HPDE6-E6E7 (cell line): ENCODE measurements around the gene ST6GALNAC5.
A peak's percentile ranks its signal among the peaks of the same experiment; 100 is the strongest.

Experiments used
- DNase-seq: peaks from one replicate; pipeline ENCODE4 v3.0.0; 2011; ENCODE audit warnings: missing footprints; ENCODE audit errors: extremely low spot score

ST6GALNAC5 gene

GRCh38 chr1:77047978-77048614 lies 180.8 kb downstream of the ST6GALNAC5 start:
- DNase-seq, result no peak

DNA sequence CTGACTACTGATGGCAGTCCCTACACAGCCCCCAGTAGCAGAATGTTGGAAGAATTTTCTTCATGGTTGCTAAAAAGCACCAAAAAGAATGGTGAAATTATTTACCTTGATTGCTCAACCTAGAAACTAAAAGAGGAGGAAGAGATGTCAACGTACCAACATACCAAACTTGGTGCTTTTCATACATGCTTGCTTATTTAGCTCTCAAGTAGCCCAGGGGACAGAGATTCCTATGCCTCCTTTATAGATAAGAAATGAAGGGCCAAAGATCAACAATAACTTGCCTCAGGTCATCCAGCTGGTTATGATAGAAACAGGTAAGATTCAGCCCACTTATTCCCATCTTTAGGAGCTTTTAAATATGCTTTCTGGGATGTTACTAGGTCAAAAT lies 181.3 kb downstream of the ST6GALNAC5 start:
- no peak for DNase-seq

- DNase-seq, result no peak
These were observed 184.1 kb downstream of the ST6GALNAC5 start for GRCh38 chr1:77051425-77051824.

GRCh38 chr1:77056525-77056924 lies 189.2 kb downstream of the ST6GALNAC5 start:
- no peak for DNase-seq

DNA sequence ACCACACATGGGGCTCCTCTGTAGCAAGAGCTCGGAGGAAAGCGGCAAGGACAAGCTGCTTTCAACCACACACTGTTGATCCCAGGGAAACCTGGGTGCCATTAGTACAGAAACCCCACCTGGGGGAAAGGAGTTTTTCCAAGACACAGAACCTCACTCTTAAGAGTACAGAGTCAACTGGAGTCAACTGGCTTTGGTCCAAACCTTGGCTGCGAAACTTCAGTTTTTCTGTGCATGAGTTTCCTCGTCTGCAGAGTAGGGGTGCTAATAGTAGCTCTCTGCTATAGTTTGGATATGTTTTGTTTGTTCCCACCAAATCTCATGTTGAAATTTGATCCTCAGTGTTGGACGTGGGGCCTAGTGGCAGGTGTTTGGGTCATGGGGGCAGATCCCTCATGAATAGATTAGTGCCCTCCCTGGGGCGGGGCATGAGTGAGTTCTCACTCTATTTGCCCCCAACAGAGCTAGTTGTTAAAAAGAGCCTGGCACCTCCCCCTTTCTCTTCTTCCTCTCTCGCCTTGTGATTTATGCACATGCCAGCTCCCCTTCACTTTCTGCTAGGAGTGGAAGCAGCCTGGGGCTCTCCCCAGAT lies 190.8 kb downstream of the ST6GALNAC5 start:
- no peak for DNase-seq

- no peak for DNase-seq
These were observed 192.7 kb downstream of the ST6GALNAC5 start for GRCh38 chr1:77060000-77060399.

DNA sequence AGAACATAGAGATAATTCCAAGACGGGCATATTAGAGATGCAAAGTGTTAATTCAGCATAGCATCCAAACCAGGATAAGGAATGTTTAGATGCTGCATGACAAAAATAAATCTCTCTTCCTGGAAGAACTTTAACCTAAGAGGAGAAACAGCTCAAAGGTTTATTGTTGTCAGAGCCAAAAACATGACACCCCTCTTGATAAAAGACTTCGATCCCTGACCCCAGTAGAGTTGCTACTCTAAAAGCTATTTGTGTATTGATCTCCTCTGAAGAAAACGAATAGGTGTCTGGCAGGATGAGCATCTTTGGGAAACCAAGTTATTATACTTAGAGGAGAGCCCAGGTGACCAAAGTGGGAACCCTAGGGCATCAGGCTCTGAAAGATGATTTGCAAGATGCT lies 193.9 kb downstream of the ST6GALNAC5 start:
- DNase-seq, result no peak

GRCh38 chr1:77063118-77063517 lies 195.8 kb downstream of the ST6GALNAC5 start:
- no peak for DNase-seq

- no peak for DNase-seq
These were observed 197.0 kb downstream of the ST6GALNAC5 start for GRCh38 chr1:77064246-77064645.

- DNase-seq, result no peak
These were observed 198.5 kb downstream of the ST6GALNAC5 start for GRCh38 chr1:77065693-77066342.

- peak; percentile 82 for DNase-seq
These were observed 200.7 kb downstream of the ST6GALNAC5 start for GRCh38 chr1:77068013-77068412.

- no peak for DNase-seq
These were observed 209.5 kb downstream of the ST6GALNAC5 start for GRCh38 chr1:77076759-77077158.

DNA sequence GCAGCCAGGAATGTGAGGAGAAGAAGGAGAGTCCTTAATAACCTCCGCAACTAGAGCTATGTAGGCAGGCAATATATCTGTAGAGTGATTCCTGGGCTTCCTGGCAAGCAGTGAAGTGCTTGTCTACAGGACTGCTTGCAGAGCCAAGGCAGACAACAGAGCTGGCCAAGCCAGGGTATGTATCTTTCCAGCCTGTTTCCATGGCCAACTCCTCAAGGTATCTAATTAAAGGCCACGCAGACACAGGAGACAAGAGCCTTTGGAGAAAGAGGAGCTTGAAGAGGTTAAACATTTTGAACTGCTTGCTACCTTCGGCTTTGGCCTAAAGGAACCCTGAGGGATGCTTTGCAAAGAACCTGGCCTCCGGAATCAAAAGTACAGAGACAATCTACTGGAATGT lies 214.6 kb downstream of the ST6GALNAC5 start:
- no peak for DNase-seq

GRCh38 chr1:77084457-77084856 lies 217.2 kb downstream of the ST6GALNAC5 start:
- no peak for DNase-seq

DNA sequence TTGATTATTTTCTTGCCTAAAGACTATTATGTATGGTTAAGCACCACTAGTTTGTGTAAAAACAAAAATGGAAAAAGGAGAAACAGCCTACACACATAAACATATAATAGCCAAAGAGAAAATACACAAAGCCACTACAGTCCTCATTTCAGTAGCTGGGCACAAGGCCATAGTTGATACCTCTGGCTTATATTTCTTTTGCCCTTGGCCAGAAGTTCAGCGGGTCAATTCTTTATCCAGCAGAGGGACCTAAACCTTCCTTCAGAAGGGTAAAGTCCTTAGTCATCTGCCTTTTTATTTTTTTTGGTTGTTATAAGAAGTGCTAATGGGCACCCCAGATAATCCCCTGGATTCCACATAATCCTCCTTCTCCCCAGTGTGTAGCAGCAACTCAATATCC lies 217.8 kb downstream of the ST6GALNAC5 start:
- no peak for DNase-seq

DNA sequence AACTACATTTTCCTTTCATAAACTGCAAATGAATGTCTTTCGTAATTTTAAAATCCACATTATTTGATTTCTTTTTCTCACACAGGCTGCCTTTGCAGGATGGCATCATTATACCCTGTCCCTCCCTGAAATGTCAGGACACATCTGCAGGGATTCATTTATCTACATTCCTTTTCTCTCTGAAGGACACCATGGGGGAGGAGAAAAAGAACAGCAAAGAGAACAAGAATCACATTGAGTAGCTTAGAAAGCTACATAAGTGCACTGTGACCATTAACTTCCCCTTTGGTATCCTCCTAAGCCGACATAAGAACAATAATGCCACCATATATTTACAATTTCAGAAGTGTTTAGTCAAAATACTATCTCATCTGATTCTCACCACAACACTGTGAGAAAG lies 222.5 kb downstream of the ST6GALNAC5 start:
- no peak for DNase-seq

DNA sequence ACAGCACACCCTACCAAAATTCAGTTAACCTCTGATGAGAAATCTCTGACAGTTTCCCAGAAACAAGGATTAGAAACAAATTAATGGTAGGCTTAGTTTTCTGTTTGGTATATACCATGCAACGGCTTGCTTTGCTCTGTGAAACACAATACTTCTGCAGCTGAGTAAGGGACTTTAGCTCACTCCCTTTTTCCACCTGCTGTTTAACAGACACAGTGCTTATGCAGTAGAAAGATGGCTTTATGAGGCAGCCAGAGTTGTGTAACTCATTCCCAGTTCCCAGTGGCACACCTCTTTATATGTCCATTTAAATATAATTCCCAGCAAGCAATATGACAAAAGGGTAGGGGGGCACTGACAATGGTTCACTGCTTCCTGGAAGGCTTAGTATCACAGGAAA lies 228.0 kb downstream of the ST6GALNAC5 start:
- DNase-seq, result no peak

GRCh38 chr1:77096496-77097255 lies 229.4 kb downstream of the ST6GALNAC5 start:
- DNase-seq, result no peak

DNA sequence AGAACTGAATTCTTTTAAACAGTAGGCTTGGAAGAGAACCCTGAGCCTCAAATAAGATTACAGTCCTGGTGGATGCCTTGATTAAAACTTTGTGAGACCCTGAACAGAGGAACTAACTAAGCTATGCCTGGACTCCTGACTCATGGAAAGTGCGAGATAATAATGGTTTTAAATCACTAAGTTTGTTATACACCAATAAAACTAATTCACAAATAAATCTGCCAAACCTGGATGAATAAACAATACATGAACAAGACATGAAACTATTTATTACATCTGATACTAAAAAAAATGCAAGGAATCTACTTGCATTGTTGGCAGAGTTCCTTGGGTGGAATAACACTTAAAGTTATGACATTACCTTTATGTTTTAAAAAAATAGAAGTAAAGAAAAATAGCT lies 233.6 kb downstream of the ST6GALNAC5 start:
- DNase-seq, result no peak

GRCh38 chr1:77103486-77103885 lies 236.2 kb downstream of the ST6GALNAC5 start:
- DNase-seq, result no peak

GRCh38 chr1:77104672-77105071 lies 237.4 kb downstream of the ST6GALNAC5 start:
- no peak for DNase-seq
